IPS-NIHi11 (cell line): ENCODE measurements around the gene PFKFB1.

Experiments
- DNase-seq: peaks from one replicate; pipeline ENCODE4 v3.0.0; 2012; ENCODE audit warnings: mixed read lengths, low spot score

PFKFB1 gene

DNA sequence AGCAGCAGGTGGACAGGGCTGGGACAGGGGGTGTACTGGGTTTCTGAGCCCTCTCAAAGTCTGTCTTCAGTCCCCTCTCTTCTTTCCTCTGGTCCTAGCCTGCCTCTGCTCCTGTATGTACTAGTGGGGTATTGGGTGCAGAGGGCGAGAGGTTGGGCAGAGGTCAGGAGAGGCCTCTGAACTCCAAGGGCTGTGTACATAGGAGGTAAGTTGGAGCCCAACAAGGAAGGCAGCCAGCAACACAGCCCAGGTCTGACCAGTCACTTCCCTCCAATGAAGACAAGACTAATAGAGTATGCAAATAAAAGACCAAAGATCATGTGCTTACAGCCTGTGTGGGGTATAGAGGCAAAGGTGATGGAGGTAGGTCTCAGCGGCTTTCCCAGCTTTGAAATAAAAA, at the start of gene PFKFB1:
TSS of gene PFKFB1 (minus strand) at position 90 of the 400 bp plus-strand sequence. CDS start 181 bp downstream, outside the sequence.
- no peak for DNase-seq

DNA sequence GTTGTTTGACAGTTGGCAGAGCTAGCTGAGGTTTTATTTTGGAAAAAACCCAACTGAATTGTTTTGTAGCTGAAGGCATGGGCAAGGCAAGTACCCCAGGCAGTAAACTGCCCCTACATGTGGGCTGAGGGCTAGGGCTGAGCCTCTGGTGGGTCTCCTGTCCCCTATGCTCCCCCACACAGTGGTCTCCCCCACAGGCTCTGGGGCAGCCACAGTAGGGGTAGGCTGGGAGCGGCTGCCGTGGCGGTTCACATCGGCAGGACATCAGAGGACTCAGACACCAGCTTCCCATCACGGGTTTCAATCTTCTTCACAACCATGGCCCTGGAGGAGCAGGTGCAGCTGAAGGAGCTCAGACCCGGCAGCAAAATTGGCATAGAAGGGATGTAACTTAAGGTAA, 47.5 kb upstream of the PFKFB1 start:
- DNase-seq: no peak

DNA sequence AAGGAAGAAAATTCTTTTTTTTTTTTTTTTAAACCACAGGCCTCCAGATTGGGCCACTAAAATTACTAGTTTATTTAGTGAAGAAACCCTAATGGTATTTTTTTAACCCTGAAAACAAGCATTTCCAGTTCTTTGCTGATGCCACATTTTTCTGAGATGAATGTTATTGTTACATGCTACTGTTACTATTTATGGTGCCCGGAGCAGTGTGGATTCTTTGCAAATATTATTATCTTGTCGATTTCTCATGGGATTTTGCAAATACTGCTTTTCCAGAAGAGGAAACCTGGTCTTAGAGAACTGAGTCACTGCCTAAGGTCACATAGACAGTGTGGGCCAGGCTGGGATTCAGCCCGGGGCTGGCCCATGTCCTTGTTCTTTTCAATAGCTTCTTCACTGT, 45.5 kb upstream of the PFKFB1 start:
- DNase-seq: no peak

DNA sequence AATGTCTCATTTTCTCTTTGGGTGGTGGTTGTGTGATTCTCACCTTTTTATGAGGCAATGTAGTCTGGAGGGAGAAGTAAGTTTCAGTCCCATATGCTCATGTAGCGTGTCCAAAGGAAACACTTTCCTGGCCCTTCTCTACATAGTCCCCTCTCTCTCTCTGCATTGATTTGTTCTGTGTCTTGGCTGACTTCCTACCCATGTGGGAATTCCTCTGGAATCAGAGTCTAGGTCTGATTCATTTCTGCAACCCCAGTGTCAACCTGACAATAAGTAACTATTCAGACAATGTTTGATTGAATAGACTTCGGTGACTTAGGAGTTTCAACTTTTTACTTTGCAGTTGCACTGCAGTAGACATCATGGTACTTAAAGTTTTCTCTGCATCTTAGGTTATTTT, 39.4 kb upstream of the PFKFB1 start:
- DNase-seq: no peak

DNA sequence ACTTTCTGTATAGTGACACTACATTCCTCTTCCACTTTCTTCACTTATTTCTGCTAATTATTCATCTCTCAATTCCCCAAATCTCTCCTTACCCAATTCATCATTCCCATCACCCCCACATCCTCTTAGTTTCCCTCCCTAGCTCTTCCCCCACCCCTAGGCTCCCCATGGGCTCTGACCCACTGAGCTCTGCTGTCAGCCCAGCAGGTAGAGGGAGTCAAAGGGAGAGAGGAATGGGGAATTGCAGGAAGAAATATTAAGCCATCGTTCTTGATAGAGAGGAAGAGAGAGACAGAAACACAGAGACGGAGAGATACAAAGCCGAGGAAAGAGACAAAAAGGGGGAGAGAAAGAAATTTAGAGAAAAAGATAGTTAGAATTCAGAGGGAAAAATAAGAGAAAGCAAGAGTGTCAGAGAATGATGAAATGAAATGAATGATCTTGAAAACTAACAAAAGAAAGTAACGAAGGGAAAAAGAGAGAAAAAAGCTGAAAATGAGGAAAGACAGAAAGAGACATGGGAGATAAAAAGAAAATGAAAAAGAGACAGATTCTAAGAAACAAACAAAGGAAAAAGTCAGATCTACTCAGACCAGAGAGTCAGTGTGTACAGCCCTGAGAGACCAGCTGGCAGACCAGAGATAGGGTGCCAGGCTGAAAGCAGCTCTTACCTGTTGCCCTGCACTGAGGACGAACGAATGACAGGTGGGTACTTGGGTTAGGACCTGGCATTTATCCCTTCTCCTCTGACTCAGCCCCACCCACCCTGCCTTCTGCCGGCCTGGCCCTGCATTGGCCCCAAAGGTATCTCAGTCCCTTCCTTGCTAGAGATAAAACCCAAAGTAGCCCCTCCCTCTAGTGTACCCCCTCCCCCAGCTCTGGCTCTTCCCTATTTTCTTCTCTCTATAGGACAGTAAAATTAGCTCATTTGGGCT, 36.5 kb upstream of the PFKFB1 start, which contains the start of gene ALAS2:
TSS of gene ALAS2 (minus strand) at position 707 of the 935 bp plus-strand sequence. CDS start 4,977 bp downstream, outside the sequence.
- no peak for DNase-seq

DNA sequence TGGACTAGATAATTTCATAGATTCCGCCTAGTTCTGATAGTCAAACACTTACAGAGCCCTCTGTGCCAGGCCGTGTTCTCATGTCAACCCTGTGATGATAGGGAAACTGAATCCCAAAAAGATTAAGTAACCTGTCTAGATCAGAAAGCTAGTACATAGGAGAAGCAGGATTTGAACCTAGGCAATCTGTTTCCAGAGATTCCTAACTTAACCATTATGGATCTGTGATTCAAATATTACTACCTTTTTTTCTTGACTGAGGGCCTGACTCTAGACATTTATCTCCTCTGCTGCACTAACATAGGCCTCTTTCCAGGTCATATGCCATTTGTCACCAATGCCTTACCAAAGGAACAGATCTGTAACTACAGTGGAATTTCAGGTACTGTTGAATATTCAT, 35.3 kb upstream of the PFKFB1 start:
- no peak for DNase-seq

DNA sequence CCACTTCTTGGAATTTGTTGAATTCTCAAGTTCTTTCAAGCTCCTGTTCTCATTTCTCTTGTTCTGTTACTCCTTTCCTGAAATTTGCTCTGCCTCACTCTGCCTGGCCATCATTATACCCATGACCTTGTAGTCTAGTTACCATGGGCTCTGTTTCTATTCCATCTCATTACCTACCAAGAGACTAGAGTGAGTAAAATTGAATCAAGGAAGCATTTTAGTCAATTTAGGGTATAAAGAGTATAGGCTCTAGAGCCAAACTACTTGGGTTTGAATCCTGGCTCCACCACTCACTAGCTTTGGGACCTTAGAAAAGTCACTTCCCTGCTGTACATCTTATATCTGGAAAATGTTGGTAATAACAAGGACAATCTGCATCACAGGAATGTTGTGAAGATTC, 34.6 kb upstream of the PFKFB1 start:
- no peak for DNase-seq

DNA sequence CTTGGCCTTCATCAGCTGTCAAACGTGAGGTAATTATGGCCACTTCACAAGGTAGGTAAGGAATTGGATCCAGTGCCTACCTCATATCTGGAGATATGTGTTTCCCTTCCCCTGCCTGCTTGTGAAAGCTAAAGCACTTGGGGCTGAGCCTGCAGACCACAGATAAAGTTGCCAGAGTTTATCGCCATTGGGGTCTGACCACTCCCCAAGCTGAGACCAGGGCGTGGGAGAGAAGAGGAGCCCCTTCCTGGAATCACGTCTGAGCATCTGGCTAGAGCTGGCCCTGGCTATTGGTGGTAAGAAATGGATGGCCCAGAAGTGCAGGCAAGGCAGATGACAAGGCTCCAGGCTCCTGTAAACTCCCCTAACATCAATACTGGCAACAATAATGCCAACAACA, 34.1 kb upstream of the PFKFB1 start:
- DNase-seq: no peak

DNA sequence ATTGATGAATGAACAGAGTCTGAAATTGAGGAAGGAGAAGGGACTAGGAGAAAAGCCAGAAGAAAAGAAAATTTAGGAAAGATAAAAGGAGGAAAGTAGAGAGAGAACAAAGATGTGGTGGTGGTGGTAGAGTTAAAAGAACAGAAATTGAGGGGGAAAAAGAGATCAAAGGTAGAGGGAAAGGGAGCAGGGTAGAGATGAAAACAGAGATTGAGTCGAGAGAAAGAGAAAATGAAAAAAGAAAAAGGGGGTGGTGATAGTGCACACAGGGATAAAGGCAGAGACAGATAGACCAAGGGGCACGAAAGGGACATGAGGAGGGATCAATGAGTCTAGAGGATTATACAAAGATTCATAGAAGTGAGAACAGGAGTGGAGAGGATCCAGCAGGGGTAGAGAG, 32.9 kb upstream of the PFKFB1 start:
- DNase-seq: no peak

DNA sequence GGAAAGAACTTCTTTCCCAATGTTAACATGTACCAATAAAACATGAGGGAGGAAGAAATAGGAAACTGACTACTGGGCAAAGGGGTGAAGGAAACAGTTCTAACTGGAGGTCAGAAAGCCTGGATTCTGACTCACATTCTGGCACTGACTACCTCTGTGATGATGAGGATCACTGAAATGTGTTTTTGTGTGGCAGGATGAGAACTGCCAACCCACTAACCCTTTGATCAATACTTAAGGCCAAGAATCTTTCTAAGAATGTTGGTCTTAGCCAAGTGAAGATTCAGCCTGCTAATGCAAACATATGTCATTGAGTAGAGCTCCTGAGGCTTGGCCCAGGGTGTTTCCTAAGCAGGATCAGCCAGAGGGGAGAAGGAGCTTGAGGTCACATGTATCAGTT, 32.2 kb upstream of the PFKFB1 start:
- DNase-seq: no peak

DNA sequence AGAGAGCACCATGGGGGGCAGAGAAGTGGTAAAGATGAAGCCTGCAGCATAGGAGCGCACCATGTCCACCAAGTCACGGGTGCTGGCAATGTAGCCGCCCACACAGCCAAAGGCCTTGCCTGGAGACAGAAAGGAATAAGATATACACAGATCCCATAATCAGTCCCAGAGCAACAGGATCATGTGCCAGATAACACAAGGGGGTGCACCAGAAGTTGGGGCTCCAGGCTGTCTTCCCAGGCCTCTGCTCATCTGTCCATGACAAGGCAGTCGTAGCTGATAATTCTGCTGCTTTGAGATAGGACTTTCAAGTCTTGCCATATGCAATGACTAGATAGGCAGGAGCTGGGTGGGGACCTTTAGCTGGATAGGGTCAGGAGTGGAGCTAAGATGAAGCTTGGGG, 20.9 kb upstream of the PFKFB1 start:
- no peak for DNase-seq

DNA sequence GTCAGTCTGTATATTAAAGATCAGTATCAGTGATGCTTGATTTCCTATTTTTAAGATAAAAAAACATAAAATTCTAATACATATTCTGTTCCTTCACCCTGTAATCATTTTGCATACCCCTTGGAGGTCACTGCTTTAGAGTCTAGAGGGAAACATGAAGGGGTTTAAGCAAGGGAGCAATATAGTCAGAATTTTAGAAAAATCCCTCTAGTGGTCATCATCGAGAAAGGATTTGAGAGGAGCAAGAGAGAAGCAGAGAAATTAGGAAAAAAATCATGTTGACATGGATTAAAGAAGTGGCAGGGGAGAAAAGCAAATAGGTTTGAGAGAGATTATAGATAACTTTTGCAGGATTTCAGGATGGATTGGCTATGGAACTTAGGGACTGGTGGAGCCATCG, 17.3 kb upstream of the PFKFB1 start:
- peak; percentile 15 for DNase-seq

DNA sequence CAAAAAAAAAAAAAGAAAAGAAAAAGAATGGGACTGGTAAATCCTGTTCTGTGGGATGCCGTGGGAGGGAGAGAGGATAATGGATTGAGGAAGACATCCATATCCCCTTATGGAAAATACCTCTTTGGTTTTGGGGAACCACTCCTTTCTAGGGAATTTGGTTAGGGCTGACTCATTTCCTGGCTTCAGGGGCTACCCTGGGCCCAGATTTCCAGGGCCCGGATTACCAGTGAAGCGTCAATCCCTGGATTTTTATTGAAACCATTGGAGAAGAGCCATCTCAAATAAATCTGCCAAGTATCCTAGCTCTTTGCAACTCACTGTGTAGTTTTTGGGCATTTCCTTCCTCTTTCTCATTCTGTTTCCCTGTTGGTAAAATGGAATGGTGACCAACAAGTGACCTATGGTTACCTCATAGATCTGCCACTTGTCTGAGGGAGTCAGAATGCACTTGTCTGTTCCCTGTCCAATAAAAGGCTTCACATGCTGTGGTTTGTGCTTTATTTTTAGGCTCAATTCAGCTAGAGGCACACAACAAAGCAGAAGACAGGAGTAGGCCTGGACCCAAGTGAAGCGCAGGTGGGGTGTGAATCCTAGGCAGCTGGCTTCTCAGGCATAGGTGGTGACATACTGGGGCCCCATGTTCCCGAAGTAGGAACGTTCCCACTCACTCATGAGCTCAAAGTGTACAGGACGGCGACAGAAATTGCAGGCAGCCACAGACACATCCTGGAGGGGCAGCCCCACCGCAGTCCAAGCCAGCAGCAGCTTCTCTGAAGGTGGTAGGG, 14.8 kb upstream of the PFKFB1 start:
- no peak for DNase-seq

DNA sequence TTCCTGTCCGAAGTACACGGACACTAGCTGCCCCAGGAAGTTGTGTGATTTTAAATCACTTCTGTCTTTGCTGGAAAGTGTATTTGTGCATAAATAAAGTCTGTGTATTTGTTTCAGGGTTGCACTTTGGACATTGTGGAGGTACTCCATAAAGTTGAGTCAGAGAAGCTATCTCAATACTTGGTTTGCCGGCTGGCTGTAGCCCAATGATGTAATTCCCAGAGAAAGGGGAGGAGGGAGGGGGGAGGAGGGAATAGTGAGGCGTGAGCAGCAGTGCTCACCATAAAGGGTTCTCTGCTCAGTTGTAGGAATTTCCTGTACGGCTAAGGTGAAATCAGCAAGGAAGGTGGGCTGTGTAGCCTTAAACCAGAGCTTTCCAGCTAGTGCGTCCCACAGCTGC, 13.7 kb upstream of the PFKFB1 start:
- no peak for DNase-seq

DNA sequence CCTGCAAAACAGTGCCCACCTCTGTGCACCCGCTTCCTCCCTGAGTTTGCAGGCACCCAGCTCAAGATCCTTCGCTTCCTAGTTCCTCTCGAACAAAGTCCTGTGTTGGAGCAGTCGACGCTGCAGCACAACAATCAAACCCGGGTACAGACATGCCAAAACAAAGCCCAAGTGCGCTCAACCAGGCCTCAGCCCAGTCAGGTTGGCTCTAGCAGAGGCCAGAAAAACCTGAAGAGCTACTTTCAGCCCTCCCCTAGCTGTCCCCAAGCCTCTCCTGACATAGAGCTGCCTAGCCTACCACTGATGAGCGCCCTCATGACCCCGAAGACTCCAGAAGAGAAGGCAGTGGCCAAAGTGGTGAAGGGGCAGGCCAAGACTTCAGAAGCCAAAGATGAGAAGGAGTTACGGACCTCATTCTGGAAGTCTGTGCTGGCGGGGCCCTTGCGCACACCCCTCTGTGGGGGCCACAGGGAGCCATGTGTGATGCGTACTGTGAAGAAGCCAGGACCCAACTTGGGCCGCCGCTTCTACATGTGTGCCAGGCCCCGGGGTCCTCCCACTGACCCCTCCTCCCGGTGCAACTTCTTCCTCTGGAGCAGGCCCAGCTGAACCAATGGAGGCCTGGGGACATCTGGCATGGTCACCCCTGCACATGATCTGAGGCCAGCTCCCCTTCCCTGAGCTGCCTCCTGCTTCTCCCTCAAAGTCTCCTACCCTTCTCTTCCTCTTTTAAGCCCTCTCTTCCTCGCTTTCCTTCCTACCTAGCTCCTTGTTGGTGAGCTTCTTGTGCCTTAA, 13.0 kb upstream of the PFKFB1 start:
- no peak for DNase-seq

DNA sequence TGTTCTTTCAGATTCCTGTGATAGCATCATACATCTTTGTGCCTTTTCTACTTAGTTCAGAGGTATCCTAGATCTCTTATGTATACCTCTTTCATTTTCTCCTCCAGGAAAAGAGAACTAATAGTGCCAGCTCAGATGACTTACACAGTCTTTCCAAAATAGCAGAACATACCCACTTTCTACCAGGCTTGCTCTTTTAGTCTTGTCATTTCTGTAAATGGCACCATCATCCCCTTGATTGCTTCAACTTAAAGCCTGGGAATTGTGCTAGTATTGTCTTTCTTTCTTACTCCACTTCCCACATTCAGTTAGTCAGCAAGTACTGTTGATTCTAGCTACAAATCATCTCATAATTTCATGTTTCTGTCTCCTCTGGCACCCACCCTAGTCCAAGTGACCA, 11.3 kb upstream of the PFKFB1 start:
- no peak for DNase-seq

DNA sequence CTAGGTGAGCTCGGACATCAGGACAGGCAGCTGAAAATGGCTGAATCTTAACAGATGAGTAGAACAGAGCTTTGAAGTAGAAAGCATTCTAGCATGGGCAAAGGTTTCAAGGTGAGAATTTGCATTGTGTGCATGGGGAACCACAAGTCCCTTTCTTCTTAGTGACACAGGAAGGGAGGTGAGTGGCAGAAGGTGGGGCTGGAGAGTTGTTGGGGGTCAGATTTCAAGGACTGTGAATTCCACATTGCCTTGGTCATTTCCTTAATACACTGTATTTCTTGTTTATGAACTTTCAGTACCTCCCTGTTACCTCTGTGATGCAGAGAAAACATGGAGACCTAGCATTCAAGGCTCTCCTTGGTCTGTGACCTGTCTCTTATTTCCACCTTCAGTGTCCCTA, 10.2 kb upstream of the PFKFB1 start:
- no peak for DNase-seq

DNA sequence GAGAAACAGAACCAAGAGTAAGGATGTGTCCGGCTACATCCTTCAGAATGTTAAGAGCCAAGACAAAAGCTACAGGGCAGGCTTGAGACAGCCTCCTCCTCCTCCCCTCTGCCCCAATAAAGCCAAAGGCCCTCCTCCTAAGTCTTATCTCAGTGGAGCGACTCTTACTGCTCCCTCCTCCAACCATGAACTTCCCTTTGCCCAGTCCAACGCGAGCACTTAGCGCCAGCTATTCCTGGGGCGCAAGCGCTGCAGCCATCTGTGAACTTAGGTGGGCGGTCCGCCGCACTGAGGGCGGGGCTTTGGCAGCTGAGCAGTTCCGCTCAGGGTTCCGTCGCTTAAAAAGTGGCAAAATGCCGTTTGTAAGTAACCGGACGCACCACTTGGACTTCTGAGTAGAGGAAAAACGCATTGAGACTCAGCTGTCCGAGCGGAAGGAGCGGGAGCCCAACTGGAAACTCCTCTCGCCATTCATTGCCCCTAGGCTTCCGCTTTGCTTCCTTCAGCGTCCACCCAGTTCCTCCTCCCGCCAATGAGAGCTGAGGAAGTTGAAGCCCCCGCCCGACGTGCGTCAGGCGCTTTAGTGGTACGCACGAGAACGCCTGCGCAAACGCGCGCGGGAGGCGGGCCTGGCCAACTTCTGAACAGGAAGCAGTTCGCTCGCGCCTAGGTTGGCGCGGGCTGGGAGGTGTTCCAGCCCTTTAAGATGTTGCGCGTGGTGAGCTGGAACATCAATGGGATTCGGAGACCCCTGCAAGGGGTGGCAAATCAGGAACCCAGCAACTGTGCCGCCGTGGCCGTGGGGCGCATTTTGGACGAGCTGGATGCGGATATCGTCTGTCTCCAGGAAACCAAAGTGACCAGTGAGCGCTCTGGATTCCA, 6.0 kb upstream of the PFKFB1 start, which contains the start of gene APEX2:
TSS of gene APEX2 (plus strand) at position 647 of the 882 bp plus-strand sequence. CDS start at position 707, 60 bp downstream.
- peak; percentile 91 for DNase-seq

DNA sequence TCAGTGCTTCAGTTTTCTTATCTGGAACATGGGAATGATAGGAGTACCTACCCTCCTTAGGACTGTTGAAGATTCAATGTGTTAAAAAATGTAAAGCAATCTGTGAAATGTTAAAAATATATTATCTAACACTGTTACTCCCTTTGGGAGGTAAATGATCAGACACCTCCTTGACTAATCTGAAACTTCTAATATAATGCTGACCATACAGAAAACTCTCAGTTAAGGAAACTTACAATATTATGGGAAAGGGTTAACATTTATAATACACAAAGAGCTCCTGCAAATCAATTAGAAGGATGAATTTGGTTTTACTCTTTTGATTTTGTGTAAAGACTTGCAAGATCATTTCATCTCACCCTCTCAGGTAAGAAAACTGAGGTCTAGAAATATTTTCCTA, 1.6 kb upstream of the PFKFB1 start:
- DNase-seq: no peak

DNA sequence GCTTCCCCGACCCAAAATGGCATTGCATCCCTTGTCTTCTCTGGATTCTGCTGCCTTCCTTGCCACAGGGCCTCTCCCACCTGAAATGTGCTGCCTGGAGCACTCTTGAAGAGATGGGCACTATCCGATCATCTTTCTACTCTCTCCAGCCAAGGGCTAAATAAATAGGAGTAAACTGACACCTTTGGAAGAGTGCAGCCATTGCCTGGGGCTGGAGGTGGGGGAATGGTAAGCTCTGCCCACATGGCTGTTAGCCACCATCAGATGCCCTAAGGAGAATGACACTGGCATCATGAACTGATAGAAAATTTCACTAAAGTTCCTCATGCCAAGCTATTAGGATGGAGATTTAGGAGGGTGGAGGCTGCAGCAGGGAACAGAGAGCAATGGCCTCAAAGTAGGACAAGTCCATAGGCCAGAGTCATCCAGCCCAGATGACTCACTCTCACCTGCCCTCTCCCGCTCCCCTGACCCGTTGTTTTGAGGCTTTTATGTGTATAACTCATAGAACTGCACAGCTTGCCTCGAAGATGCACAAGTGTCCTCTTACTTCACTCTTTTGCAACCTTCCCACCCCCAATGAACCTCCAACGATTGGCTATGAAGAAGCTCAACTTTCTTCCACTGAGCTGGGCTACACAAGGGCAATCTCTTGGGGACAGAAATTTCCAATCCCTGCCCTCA, 822 bp upstream of the PFKFB1 start:
- DNase-seq: no peak
